Activated CD8-positive, alpha-beta T cell treated with anti-CD3 and anti-CD28 coated beads for 36 hours (primary cell): Measurements from ENCODE around the gene ARCN1. TPM values are rescaled to one million over a fixed set of nuclear protein-coding genes. Genes with fewer than 3 reads are reported as not detected.
A peak's percentile ranks its signal among the peaks of the same experiment; 100 is the strongest.
"Not testable (repeated sequence)": the region's sequence is repeated elsewhere in the genome, so short reads cannot be mapped to it uniquely, and the experiment has no call there.

Experiments used
- ATAC-seq: fragments of 200-7000 bp; cut with Tn5 transposase; one replicate; pipeline ENCODE4 v1.10.0; 2021; ENCODE audit warnings: mild to moderate bottlenecking, moderate library complexity
- CTCF ChIA-PET: fragments of 350-600 bp; sonication (Branson Sonifier 250); formaldehyde crosslinking; loops from one replicate; lab custom pipeline; 2021; ENCODE audit warnings: antibody characterized with exemption; lab: Charles Lee
- POLR2A ChIA-PET: fragments of 350-600 bp; sonication (Branson Sonifier 250); formaldehyde crosslinking; loops from one replicate; lab custom pipeline; 2021; ENCODE audit warnings: antibody characterized with exemption; lab: Charles Lee
- DNase-seq: peaks from one replicate; pipeline ENCODE4 v3.0.0-alpha.2; 2020
- H3K27ac Mint-ChIP-seq: one replicate; pipeline ENCODE4 v1.8.0; 2021; ENCODE audit warnings: mild to moderate bottlenecking, mixed read lengths
- H3K27me3 Mint-ChIP-seq: one replicate; pipeline ENCODE4 v1.8.0; 2021; ENCODE audit warnings: mixed read lengths
- H3K36me3 Mint-ChIP-seq: one replicate; pipeline ENCODE4 v1.8.0; 2021; ENCODE audit warnings: low read depth, mixed read lengths
- H3K4me1 Mint-ChIP-seq: one replicate; pipeline ENCODE4 v1.8.0; 2021; ENCODE audit warnings: low read depth, mixed read lengths
- H3K4me3 Mint-ChIP-seq: one replicate; pipeline ENCODE4 v1.8.0; 2021; ENCODE audit warnings: mild to moderate bottlenecking, moderate library complexity, mixed read lengths
- H3K9me3 Mint-ChIP-seq: one replicate; pipeline ENCODE4 v1.8.0; 2021; ENCODE audit warnings: mixed read lengths
- CTCF ChIP-seq: fragments of 200-600 bp; IDR thresholded peaks from one replicate; pipeline ENCODE4 v1.8.0; 2022; ENCODE audit warnings: antibody characterized with exemption, mild to moderate bottlenecking
- intact Hi-C: fragments of 100-400 bp; cut with micrococcal nuclease; formaldehyde crosslinking; loops from one replicate; pipeline ENCODE4 v1.10.0; 2022
- total RNA-seq, 2 experiments: library from RNA; stranded (reverse); gene quantifications; one replicate each; pipeline ENCODE4 v1.2.3, GENCODE V29; 2021

ARCN1 gene
- total RNA-seq, 2 experiments from 2014 or later: 134 to 135 TPM

- CTCF ChIA-PET: interaction anchor here (1.1 to 3.6 kb wide), 3 partner anchors 17 to 35 kb away, joined by 5 to 15 read pairs (median 7); no protein-coding TSS in a partner anchor
- intact Hi-C loops: no loop called here
Observed at GRCh38 chr11:118572981-118573550, 857 bp downstream of the ARCN1 start.

GRCh38 chr11:118574636-118575035 is 2.4 kb downstream of the ARCN1 start:
- CTCF ChIA-PET: interaction anchor here (3.6 kb wide), 1 partner anchor 20 kb away, joined by 15 read pairs; no protein-coding TSS in a partner anchor
- Mint-ChIP-seq H3K4me1 (peaks cover 58% of the 10 kb centered on the region), H3K36me3 (peaks cover 16% of the 10 kb centered on the region), H3K27ac (no peak overlapping the region), H3K27me3 (no peaks in the 10 kb centered on the region), H3K4me3 (peak overlapping the region; percentile 29), H3K9me3 (no peaks in the 10 kb centered on the region)
- POLR2A ChIA-PET: no interaction called here
- intact Hi-C loops: no loop called here
- ATAC-seq (no peak), DNase-seq (no peak)
- no peak for TF ChIP-seq CTCF

More at GRCh38 chr11:118572981-118573550, 857 bp downstream of the ARCN1 start:
- POLR2A ChIA-PET: interaction anchor here (0.7 to 1.7 kb wide), 11 partner anchors 8 to 296 kb away, joined by 3 to 8 read pairs (median 3); partner anchors contain the start of gene CD3D
- DNase-seq: peak; percentile 48
- no peaks in the 10 kb centered on the region for H3K27me3 Mint-ChIP-seq
- peaks cover 13% of the 10 kb centered on the region for H3K36me3 Mint-ChIP-seq
- peak overlapping the region; percentile 84 for H3K4me3 Mint-ChIP-seq
- ATAC-seq: peak; percentile 64
- no peak for TF ChIP-seq CTCF
- peak overlapping the region; percentile 93 for H3K27ac Mint-ChIP-seq
- H3K4me1 Mint-ChIP-seq: peaks cover 52% of the 10 kb centered on the region
- H3K9me3 Mint-ChIP-seq: no peaks in the 10 kb centered on the region

GRCh38 chr11:118577995-118578394 is 5.8 kb downstream of the ARCN1 start:
- Mint-ChIP-seq H3K36me3 (peaks cover 22% of the 10 kb centered on the region), H3K4me1 (peaks cover 55% of the 10 kb centered on the region)
- DNase-seq, H3K27ac Mint-ChIP-seq, intact Hi-C loops, H3K27me3 Mint-ChIP-seq, H3K4me3 Mint-ChIP-seq, ATAC-seq, H3K9me3 Mint-ChIP-seq: not testable (repeated sequence)
- CTCF ChIA-PET: interaction anchor here (3.6 kb wide), 1 partner anchor 17 kb away, joined by 11 read pairs; no protein-coding TSS in a partner anchor
- POLR2A ChIA-PET: interaction anchor here (1.6 kb wide), 1 partner anchor 9 kb away, joined by 5 read pairs; no protein-coding TSS in a partner anchor

GRCh38 chr11:118581057-118581456 is 8.8 kb downstream of the ARCN1 start:
- ATAC-seq: no peak
- peaks cover 31% of the 10 kb centered on the region for H3K4me1 Mint-ChIP-seq
- CTCF ChIA-PET: interaction anchor here (0.8 kb wide), 1 partner anchor 19 kb away, joined by 3 read pairs; no protein-coding TSS in a partner anchor

GRCh38 chr11:118587952-118588351 is 15.7 kb downstream of the ARCN1 start:
- no peak overlapping the region for H3K4me3 Mint-ChIP-seq
- H3K27me3 Mint-ChIP-seq: no peaks in the 10 kb centered on the region
- no peak overlapping the region for H3K27ac Mint-ChIP-seq
- intact Hi-C loops: no loop called here
- H3K36me3 Mint-ChIP-seq: peaks cover 52% of the 10 kb centered on the region
- DNase-seq (no peak), ATAC-seq (no peak)
- ChIA-PET CTCF (no interaction called here), POLR2A (no interaction called here)
- no peak for TF ChIP-seq CTCF
- peaks cover 2% of the 10 kb centered on the region for H3K4me1 Mint-ChIP-seq
- H3K9me3 Mint-ChIP-seq: no peaks in the 10 kb centered on the region

More at GRCh38 chr11:118581057-118581456, 8.8 kb downstream of the ARCN1 start:
- Mint-ChIP-seq H3K27me3 (no peaks in the 10 kb centered on the region), H3K36me3 (peaks cover 39% of the 10 kb centered on the region), H3K9me3 (no peaks in the 10 kb centered on the region), H3K27ac (no peak overlapping the region), H3K4me3 (no peak overlapping the region)
- no peak for DNase-seq
- POLR2A ChIA-PET: interaction anchor here (1.5 kb wide), 2 partner anchors 9 to 12 kb away, joined by 5 to 7 read pairs; partner anchors contain the start of gene ARCN1
- no peak for TF ChIP-seq CTCF
- intact Hi-C loops: no loop called here
